Left renal pelvis (tissue), 4 donors: ENCODE results near the gene EDN2. TPM values are rescaled to one million over a fixed set of nuclear protein-coding genes. Genes with fewer than 3 reads are reported as not detected.

Source experiments
- DNase-seq, 4 donors: peaks; one replicate each; pipeline ENCODE4 v3.0.0-alpha.2; 2013; ENCODE audit warnings: low read depth in 4 of 4, low spot score in 3 of 4
- polyA plus RNA-seq, 4 donors: library from polyadenylated mRNA; unstranded; fragments of 120-200 nt; gene quantifications; one replicate each; pipeline ENCODE4 v1.2.1, GENCODE V29; 2013; ENCODE audit not compliant: insufficient read length in 4 of 4

EDN2 gene
- polyA plus RNA-seq, 4 donors = 0.11 to 6.6 (median 1.8) TPM

DNA sequence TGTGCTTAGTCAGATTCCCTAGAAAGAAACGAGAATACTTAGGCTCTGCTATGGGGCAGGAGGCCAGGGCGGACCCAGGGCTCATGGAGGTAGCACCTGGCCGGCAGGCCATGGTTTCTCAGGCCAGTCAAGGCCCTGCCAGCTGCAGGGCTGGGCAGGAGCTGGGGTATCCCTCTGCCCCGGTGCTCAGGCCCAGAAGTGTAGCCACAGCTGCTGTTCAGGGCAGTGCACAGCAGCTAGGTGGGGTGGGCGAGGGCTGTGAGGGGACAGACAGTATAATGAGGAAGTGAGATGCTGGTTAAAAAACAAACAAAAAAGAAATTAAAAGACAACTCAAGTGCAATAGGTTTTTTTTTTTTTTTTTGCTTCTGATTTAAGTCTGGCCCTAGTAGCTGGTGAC lies 34.0 kb upstream of the EDN2 start:
- no peak for DNase-seq

GRCh38 chr1:41517062-41517438 lies 32.6 kb upstream of the EDN2 start:
- no peak for DNase-seq

GRCh38 chr1:41516168-41517061 lies 31.9 kb upstream of the EDN2 start:
- peak; percentile 83 to 90 (median 84) for DNase-seq

GRCh38 chr1:41515778-41516167 lies 31.3 kb upstream of the EDN2 start:
- DNase-seq = no peak

- no peak for DNase-seq
These were observed 30.7 kb upstream of the EDN2 start for GRCh38 chr1:41515131-41515678.

DNA sequence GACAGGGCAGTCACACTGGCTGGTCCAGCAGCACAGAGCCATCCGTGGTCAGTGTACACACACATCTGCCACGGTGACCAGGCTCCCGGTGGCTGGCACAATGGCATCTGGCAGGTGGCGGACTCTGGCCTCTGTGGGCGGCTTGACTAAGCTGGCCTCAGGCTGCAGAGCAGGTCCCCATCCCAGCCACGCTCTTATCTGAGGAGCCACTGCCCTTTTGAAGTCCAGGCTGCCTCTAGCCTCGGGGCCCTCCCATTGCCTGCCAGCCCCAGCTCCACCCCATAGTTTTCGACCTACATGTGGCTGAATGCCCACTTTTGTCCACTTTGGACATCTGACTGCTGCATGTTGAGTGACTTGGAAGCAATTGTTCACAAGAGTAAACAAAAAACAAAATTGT lies 29.9 kb upstream of the EDN2 start:
- no peak for DNase-seq

DNA sequence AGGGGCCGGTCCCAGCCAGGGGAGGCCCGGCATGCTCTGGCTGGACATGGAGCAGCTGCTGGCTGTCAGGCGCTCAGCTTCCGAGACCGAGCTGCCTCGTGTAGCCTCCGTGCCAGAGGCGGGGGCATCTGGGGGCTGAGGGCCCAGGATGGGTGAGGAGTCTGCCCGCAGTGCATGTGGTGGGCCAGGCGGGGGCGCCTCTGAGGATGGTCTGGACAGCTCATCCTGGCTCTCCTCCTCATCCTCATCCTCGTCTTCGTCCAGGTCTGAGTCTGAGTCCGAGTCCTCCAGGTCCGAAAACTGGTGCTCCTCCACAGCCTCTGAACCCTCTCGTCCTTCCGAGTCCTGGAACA lies 28.9 kb upstream of the EDN2 start:
- no peak for DNase-seq

DNA sequence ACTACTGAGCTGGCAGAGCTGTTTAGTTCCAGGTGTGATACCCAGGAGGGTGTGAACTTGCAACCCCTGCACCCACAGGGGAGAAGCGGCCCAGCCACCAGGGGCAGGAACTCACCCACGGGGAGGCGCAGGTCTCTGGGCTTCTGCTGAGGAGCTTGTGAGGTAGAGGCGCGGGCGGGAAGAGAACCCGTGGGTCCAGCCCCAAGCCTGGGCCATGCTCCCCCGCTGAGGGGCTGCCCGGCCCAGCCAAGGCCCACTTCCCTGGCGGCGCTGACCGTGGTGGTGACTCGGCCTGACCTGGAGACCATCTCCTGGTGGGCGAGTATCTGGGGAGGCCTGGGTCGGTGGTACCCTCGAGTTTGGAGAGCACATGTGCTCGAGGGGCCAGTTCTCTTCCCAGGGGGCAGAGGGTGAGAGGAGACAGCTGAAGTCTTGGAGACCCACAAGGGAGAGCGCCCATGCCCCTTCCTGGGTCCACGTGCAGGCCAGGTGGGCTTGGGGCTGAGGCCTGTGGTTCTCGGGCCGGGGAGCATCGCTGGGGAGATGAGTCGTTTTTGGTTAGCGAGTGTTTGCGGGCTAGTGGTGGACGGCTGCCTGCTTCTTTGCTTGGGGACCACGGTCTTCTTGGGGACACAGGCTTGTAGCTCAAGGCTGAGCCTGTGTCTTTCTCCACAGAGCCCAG lies 28.4 kb upstream of the EDN2 start:
- no peak for DNase-seq

- no peak for DNase-seq
These were observed 26.7 kb upstream of the EDN2 start for GRCh38 chr1:41511239-41511540.

- DNase-seq = no peak
These were observed 26.2 kb upstream of the EDN2 start for GRCh38 chr1:41510531-41511238.

GRCh38 chr1:41509270-41509671 lies 24.8 kb upstream of the EDN2 start:
- DNase-seq = no peak

GRCh38 chr1:41508290-41508689 lies 23.8 kb upstream of the EDN2 start:
- DNase-seq = no peak

- DNase-seq = no peak
These were observed 23.4 kb upstream of the EDN2 start for GRCh38 chr1:41507836-41508235.

- DNase-seq = no peak
These were observed 22.7 kb upstream of the EDN2 start for GRCh38 chr1:41507110-41507720.

GRCh38 chr1:41504114-41505035 lies 19.9 kb upstream of the EDN2 start:
- DNase-seq = no peak

- DNase-seq = no peak
These were observed 19.1 kb upstream of the EDN2 start for GRCh38 chr1:41503538-41504113.

DNA sequence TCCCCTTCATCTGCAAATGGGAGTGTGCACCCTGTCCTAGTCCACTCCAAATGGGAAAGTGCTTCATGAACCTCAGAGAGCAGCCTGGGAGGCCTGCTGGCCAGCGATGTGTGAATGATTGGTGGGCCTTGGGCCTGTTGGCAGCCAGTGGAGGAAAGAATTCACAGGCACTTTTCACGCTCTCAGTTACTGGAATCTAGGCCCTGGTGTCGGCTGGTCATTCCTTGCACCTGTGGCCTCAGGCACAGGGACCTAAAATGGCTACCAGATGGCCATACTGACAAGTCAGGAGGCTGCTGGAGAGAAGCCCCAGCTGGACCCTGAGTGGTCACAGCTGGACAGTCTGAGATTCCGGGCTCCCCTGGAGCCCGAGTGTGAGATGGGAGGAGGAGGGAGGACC lies 18.4 kb upstream of the EDN2 start:
- DNase-seq = no peak

DNA sequence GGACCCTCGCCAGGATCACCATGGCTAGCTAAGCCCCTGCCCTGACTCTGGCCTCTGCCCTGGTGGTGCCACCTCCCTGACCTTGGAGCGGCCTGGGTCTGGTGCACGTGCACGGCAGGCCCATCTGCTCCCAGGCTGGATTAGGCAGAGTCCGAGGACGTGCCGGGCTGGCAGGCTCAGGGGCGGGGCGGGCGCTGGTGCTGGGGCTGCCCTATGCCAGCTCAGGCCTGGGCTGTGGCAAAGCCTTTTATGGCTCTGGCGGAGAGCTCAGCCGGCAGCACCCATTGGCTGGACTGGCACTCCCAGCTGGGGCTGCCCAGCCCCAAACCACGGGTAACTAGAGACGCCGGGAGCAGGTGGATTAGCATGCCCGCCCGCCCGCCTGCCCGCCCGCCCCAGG lies 17.1 kb upstream of the EDN2 start:
- no peak for DNase-seq

DNA sequence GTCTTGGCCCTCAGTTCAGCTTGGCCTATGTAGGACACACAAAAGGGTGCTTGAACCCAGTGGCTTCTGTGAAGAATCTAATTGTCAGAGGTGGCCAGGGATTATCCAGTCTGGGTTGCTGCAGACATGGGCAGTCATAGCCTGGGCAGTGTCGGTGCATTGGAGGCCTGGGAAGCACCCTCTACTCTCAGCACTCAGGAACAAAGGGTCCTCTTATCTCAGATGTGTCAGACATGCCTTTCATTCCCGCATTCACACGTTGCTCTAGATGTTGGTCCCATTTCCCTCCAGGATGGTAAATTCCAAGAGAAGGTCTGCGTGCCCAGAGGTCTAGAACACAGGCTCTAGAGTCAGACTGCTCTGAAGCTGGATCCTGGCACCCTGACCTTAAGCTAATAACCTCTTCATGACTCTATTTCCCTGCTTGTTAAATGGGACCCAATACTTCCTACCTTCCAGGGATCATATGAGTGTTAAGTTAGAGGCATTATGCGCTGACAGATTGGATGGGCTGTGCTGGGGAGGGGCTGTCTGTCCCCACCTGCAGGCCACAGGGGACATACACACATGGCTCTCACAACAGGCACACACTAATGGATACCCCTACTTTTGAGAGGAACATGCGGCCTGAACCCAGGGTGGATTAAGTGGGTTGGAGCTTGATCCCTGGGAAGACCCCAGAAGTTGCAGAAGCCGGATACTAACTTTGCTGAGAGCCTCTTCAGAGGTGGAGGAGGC lies 16.5 kb upstream of the EDN2 start:
- no peak for DNase-seq
